Motor neuron (in vitro differentiated cells): ENCODE results near the gene SFXN5. TPM values are rescaled to one million over a fixed set of nuclear protein-coding genes. Genes with fewer than 3 reads are reported as not detected.

ENCODE experiments used
- ATAC-seq, 8 experiments: fragments of 200-7000 bp; cut with Tn5 transposase; replicated peaks in 6 of 8; 2 replicates each; pipeline ENCODE4 v1.8.0; 2021; ENCODE audit warnings: mild to moderate bottlenecking in 8 of 8, moderate library complexity in 8 of 8
- H3K27ac ChIP-seq, 2 donors: fragments of 250-450 bp; sonication (Bioruptor Pico); 2 replicates each; pipeline ENCODE4 v1.9.0; 2021; ENCODE audit warnings: antibody characterized with exemption in 2 of 2, mild to moderate bottlenecking in 2 of 2, moderate library complexity in 1 of 2
- H3K4me1 ChIP-seq, 2 donors: fragments of 250-450 bp; sonication (Bioruptor Pico); replicated peaks in 1 of 2; 2 replicates each; pipeline ENCODE4 v1.6.1; 2021; ENCODE audit warnings: antibody characterized with exemption in 2 of 2, mild to moderate bottlenecking in 2 of 2, moderate library complexity in 1 of 2
- H3K4me3 ChIP-seq, 5 donors: fragments of 250-450 bp; sonication (Bioruptor Pico); 2 replicates each; pipeline ENCODE4 v1.9.0; 2021; ENCODE audit warnings: antibody characterized with exemption in 5 of 5, mild to moderate bottlenecking in 5 of 5, moderate library complexity in 4 of 5
- WGBS, 10 experiments: fragments of 450-650 bp; shearing (Covaris generic); methylation state at CpG; one replicate each; pipeline ENCODE4 v1.0.0; 2022; 5-methylcytosine and 5-hydroxymethylcytosine counted together
- in situ Hi-C, 9 experiments: fragments of 400-800 bp; cut with MboI; loops; one replicate each; pipeline ENCODE4 v1.15.0; 2021; ENCODE audit warnings: low sequenced_read_pairs in 9 of 9, low pct_unique_long_range_greater_than_20kb in 2 of 9; ENCODE audit not compliant: unreplicated experiment in 9 of 9
- total RNA-seq, 8 experiments: library from RNA; unstranded; fragments of 300-600 nt; gene quantifications; 2 replicates each; pipeline versions ENCODE4 v1.2.3 to v1.2.4, GENCODE V29; 2022

The SFXN5 gene
- total RNA-seq, 8 experiments from 2014 or later, result 6.4 to 35.6 (median 16.0) TPM

DNA sequence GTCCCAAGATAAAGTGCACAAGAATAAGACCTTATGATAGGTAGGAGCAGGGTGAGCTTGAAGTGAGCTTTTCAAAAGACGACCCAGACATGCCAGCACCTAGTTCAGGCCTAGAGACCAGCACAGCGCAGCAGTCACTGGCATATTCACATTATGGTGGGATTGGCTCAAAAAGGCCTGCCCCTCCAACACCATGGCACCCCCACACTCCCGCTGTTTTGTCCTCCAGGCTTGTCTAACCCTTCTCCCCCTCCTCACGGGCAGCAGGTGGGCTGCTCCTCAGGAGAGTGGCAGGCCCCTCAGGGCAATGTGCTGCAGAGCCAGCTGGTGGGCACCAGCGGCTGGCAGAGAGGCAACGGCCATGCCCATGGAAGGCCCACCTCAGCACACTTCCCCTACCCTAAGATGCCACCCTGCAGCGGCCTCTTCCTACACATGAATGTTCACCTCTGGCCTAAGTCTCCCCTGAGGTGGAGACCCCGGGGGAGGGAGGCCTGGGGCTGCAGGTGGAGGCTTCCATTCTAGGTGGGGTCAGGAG, 128.6 kb downstream of the SFXN5 start:
- H3K27ac ChIP-seq, result no peak overlapping the region
- 80 to 92% (median 90%) methylated on average over 1 to 5 of the region's 8 CpGs; no CpG with 5 or more reads in 7 of the 10 experiments for WGBS, 10 experiments

DNA sequence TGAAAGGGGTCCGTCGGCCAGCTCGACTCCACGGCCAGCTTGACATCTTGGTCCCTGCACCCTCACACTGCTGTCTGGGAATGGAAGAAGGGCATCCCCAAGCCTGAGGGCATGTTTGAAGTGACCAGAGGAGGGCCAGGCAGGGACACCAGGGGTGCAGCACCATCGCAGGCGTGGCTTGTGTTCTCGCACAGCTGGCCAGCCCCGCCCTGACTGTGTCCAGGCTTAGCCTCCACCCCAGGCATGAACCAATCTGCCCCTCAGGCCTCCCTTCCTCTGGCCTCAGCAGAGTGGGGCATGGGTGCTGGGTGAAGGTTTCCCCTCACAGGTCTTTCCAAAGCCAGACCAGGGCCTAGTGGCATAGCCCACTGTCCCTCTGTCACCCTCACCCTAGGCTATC, 129.2 kb downstream of the SFXN5 start:
- in situ Hi-C loops, result no loop called here
- Histone ChIP-seq H3K27ac (no peak overlapping the region), H3K4me1 (peaks cover 3 to 7% of the 10 kb centered on the region in 2 donors), H3K4me3 (no peak overlapping the region)
- WGBS, 10 experiments, result 80% methylated on average over 1 to 3 of the region's 8 CpGs; no CpG with 5 or more reads in 8 of the 10 experiments
- ATAC-seq, result peak in 3 of 8 experiments; percentile 30 to 48 (median 47)

More for the DNA sequence above, 128.6 kb downstream of the SFXN5 start:
- Histone ChIP-seq H3K4me3 (no peak overlapping the region), H3K4me1 (peaks cover 3 to 7% of the 10 kb centered on the region in 2 donors)
- no peak for ATAC-seq
- in situ Hi-C loops, result no loop called here

DNA sequence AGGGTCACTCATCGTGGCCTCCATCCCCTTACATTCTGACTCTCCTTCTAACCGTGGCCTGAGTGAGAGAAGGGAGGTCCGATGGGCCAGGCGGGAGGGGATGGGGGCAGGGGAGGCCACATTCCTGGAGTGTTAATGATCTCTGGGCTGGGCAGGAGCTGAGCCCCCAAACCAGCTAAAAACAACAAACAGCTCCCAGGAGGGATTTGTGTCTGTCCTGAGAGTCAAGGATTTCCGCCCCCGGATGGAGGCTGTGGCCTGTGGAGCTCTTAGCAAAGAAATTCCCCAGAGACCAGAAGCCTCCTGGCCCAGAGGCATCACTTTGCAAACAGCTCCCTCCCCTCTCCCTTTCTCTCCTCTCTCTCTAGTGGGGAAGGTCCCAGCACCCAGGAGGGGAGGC, 130.7 kb downstream of the SFXN5 start:
- in situ Hi-C loops, result no loop called here
- H3K4me1 ChIP-seq, result peaks cover 3 to 7% of the 10 kb centered on the region in 2 donors
- WGBS, 10 experiments, result 0 to 60% (median 30%) methylated on average over 1 to 2 of the region's 6 CpGs; no CpG with 5 or more reads in 7 of the 10 experiments
- H3K4me3 ChIP-seq, result no peak overlapping the region
- H3K27ac ChIP-seq, result no peak overlapping the region
- peak in 2 of 8 experiments; percentile 41 to 49 for ATAC-seq

DNA sequence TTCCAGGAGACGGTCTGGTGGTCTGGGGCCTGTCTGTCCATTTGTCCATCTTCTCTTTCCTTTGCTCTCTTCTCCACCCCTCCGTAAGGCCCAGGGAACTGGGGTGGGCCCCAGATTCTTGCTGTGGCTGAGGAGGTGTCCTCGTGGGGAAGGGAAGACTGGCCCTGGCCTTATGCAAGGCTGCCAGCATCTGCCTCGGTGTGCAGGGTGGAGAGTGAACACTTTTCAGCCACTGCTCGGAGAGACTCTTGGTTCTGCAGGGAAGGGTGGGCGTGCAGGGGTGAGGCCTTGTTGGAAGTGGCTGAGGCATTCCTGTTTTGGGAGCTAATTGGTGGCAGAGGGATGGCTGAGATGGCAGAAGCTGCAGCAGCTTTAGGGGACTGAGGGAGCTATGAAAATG, 131.2 kb downstream of the SFXN5 start:
- ATAC-seq, result peak in 1 of 8 experiments; percentile 8
- in situ Hi-C loops, result no loop called here
- no peak overlapping the region for H3K4me3 ChIP-seq

GRCh38 chr2:72938455-72938854, 133.1 kb downstream of the SFXN5 start:
- Histone ChIP-seq H3K27ac (no peak overlapping the region), H3K4me1 (peaks cover 3 to 7% of the 10 kb centered on the region in 2 donors), H3K4me3 (no peak overlapping the region)
- in situ Hi-C loops, result no loop called here
- 0 to 67% (median 60%) methylated on average over 1 to 2 of the region's 5 CpGs; no CpG with 5 or more reads in 4 of the 10 experiments for WGBS, 10 experiments
- no peak for ATAC-seq

More for the DNA sequence above, 131.2 kb downstream of the SFXN5 start:
- 30 to 100% (median 95%) methylated on average over 1 to 2 of the region's 6 CpGs; no CpG with 5 or more reads in 4 of the 10 experiments for WGBS, 10 experiments
- H3K4me1 ChIP-seq, result peaks cover 3 to 7% of the 10 kb centered on the region in 2 donors
- no peak overlapping the region for H3K27ac ChIP-seq

- Histone ChIP-seq H3K4me3 (no peak overlapping the region), H3K27ac (no peak overlapping the region), H3K4me1 (peaks cover 3 to 7% of the 10 kb centered on the region in 2 donors)
- in situ Hi-C loops, result no loop called here
- 20 to 89% (median 55%) methylated on average over 1 to 4 of the region's 15 CpGs; no CpG with 5 or more reads in 6 of the 10 experiments for WGBS, 10 experiments
- ATAC-seq, result peak; percentile 26 to 72 (median 40)
These were observed 134.2 kb downstream of the SFXN5 start for GRCh38 chr2:72937356-72937669.

DNA sequence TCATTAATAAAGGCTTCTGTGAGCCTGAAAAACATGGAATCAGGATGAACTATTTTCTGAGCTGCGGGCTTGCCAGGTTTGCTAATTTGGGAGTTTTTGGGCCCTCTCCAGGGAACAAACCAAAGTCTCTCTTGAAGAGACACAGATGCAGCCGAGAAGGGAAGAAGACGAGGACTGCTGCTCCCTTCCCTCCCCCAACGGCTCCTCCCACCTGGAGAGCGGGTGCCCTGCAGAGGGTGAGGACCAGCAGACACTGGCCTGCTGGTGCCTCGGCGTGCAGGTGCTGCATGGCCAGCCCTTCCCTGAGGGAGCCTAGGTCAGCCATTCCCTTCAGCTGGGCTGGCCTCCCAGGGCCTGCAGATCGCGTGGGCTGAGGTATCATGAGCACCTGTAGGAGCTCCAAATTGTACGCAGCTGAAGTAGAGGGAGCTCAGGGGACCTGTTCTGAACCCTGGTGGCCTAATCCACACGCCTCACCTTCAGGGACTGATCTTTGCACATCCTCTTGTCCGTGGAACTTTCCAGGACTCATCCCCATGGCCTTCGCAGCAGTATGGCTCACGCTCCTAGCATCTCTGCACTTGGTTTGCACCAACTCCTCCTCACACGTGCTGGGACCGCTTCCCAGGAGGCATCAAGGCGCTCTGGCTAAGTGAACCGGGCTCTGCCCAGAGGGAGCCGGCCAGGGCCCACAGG, 134.7 kb downstream of the SFXN5 start:
- ATAC-seq, result no peak
- Histone ChIP-seq H3K4me1 (peaks cover 3 to 7% of the 10 kb centered on the region in 2 donors), H3K4me3 (no peak overlapping the region), H3K27ac (no peak overlapping the region)
- in situ Hi-C loops, result no loop called here
- WGBS, 10 experiments, result 32 to 76% (median 66%) methylated on average over 2 to 10 of the region's 19 CpGs; no CpG with 5 or more reads in 6 of the 10 experiments

GRCh38 chr2:72935611-72935957, 135.9 kb downstream of the SFXN5 start:
- 86% methylated on average over 1 of the region's 2 CpGs; no CpG with 5 or more reads in 9 of the 10 experiments for WGBS, 10 experiments
- Histone ChIP-seq H3K4me3 (no peak overlapping the region), H3K4me1 (peaks cover 0 to 2% of the 10 kb centered on the region in 2 donors), H3K27ac (no peak overlapping the region)
- in situ Hi-C loops, result no loop called here
- ATAC-seq, result no peak

- peak in 2 of 8 experiments; percentile 9 to 45 for ATAC-seq
- H3K27ac ChIP-seq, result no peak overlapping the region
- 49 to 100% (median 79%) methylated on average over 1 to 6 of the region's 14 CpGs; no CpG with 5 or more reads in 1 of the 10 experiments for WGBS, 10 experiments
- in situ Hi-C loops, result no loop called here
- no peak overlapping the region for H3K4me3 ChIP-seq
- H3K4me1 ChIP-seq, result no peaks in the 10 kb centered on the region
These were observed 136.6 kb downstream of the SFXN5 start for GRCh38 chr2:72934683-72935610.

DNA sequence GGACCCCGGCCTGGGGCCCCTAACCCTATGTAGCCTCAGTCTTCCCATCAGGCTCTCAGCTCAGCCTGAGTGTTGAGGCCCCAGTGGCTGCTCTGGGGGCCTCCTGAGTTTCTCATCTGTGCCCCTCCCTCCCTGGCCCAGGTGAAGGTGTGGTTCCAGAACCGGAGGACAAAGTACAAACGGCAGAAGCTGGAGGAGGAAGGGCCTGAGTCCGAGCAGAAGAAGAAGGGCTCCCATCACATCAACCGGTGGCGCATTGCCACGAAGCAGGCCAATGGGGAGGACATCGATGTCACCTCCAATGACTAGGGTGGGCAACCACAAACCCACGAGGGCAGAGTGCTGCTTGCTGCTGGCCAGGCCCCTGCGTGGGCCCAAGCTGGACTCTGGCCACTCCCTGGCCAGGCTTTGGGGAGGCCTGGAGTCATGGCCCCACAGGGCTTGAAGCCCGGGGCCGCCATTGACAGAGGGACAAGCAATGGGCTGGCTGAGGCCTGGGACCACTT, 137.8 kb downstream of the SFXN5 start:
- ATAC-seq, result no peak
- in situ Hi-C loops, result no loop called here

GRCh38 chr2:72933207-72933606, 138.3 kb downstream of the SFXN5 start:
- no peak for ATAC-seq
- 20 to 87% (median 76%) methylated on average over 1 to 5 of the region's 5 CpGs; no CpG with 5 or more reads in 5 of the 10 experiments for WGBS, 10 experiments
- no peaks in the 10 kb centered on the region for H3K4me1 ChIP-seq
- H3K27ac ChIP-seq, result no peak overlapping the region
- no peak overlapping the region for H3K4me3 ChIP-seq
- in situ Hi-C loops, result no loop called here

More for the DNA sequence above, 137.8 kb downstream of the SFXN5 start:
- no peak overlapping the region for H3K4me3 ChIP-seq
- no peak overlapping the region for H3K27ac ChIP-seq
- no peaks in the 10 kb centered on the region for H3K4me1 ChIP-seq
- WGBS, 10 experiments, result 80 to 100% (median 89%) methylated on average over 1 to 8 of the region's 12 CpGs; no CpG with 5 or more reads in 4 of the 10 experiments

DNA sequence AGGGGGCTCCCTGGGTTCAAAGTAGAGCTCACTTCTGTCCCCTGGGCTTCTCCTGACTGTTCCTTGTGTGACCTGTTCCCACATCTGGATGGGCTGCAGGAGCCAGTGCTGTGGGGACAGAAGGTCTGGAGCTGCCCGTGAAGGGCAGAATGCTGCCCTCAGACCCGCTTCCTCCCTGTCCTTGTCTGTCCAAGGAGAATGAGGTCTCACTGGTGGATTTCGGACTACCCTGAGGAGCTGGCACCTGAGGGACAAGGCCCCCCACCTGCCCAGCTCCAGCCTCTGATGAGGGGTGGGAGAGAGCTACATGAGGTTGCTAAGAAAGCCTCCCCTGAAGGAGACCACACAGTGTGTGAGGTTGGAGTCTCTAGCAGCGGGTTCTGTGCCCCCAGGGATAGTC, 138.7 kb downstream of the SFXN5 start:
- H3K27ac ChIP-seq, result no peak overlapping the region
- no peaks in the 10 kb centered on the region for H3K4me1 ChIP-seq
- no peak overlapping the region for H3K4me3 ChIP-seq
- no peak for ATAC-seq
- 50 to 83% (median 79%) methylated on average over 1 to 3 of the region's 4 CpGs; no CpG with 5 or more reads in 7 of the 10 experiments for WGBS, 10 experiments
- in situ Hi-C loops, result no loop called here
